GM12801 (cell line): ENCODE results near the gene LMF1.

ENCODE experiments used
- TF ChIP-seq, protein P1 (sequence below): IDR thresholded peaks from one replicate; pipeline ENCODE4 v1.5.1; 2011; ENCODE audit warnings: control low read depth; ENCODE audit not compliant: insufficient read length; ENCODE audit errors: extremely low read depth

Gene LMF1

DNA sequence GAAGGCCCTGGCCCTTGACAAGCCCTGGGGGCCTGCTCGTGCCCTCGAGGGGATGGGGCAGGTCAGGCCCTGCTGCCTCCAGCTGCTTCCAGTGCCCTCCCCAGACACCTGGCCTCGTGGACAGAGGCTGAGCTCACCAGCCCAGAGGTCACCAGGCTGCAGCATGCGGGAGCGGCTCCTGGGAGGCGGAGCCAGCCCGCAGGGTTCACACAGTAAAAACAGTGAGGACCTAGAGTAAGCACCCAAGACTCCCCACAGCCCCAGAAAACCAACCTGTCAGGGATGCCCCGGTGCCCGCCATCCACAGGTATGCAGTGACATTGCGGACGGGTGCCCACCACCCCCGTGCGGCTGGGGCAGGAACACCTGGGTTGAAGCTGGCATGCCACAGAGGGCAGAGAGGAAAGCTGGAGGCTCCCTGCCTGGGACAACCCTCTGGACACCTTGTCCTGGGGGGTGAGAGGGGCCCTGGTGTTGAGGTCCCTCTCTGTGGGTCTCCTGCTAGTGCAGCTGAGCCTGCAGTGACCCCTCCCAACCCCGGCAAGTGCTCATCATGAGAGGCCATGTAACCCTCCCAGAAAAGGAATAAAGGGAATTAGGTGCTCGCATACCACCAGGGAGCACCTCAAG is 62.1 kb downstream of the LMF1 start:
- TF ChIP-seq, protein P1, sequence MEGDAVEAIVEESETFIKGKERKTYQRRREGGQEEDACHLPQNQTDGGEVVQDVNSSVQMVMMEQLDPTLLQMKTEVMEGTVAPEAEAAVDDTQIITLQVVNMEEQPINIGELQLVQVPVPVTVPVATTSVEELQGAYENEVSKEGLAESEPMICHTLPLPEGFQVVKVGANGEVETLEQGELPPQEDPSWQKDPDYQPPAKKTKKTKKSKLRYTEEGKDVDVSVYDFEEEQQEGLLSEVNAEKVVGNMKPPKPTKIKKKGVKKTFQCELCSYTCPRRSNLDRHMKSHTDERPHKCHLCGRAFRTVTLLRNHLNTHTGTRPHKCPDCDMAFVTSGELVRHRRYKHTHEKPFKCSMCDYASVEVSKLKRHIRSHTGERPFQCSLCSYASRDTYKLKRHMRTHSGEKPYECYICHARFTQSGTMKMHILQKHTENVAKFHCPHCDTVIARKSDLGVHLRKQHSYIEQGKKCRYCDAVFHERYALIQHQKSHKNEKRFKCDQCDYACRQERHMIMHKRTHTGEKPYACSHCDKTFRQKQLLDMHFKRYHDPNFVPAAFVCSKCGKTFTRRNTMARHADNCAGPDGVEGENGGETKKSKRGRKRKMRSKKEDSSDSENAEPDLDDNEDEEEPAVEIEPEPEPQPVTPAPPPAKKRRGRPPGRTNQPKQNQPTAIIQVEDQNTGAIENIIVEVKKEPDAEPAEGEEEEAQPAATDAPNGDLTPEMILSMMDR, result no peak

DNA sequence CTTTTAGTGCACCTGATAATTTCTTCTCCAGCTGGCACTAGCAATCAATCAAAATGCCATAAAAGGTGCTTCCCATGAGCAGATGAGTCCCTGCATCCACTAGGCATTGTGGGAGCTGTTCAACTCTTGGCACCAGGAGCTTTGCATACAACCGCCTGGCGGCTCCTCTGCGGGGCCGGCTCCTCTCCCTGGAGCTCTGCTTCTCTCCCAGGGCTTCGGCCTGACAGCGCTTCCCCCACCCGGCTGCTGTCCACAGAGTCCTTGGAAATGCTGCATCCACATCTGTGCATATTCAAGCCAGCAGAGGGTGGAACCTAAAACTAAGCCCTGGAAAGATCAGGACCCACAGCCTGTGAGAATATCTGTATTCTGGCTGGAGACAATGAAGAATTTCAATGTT is 62.9 kb downstream of the LMF1 start:
- TF ChIP-seq, protein P1, result no peak

DNA sequence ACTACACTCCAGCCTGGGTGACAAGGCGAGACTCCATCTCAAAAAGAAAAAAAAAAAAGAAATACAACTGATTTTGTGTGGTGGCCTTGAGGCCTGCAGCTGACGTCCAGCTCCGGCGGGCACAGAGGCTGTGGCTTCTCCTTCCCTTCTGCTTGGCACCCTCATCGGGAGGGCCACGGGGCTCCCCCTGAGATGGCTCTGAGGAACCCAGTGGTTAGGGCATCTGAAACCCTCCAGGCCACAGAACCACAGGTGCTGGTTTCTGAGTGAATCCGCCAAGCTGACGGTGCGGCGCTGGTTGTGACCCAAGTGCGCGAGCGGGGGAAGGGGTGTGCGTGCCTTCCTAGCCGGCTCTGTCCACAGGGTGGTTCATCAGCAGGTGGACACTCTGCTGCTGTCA is 63.4 kb downstream of the LMF1 start:
- TF ChIP-seq, protein P1, result no peak

DNA sequence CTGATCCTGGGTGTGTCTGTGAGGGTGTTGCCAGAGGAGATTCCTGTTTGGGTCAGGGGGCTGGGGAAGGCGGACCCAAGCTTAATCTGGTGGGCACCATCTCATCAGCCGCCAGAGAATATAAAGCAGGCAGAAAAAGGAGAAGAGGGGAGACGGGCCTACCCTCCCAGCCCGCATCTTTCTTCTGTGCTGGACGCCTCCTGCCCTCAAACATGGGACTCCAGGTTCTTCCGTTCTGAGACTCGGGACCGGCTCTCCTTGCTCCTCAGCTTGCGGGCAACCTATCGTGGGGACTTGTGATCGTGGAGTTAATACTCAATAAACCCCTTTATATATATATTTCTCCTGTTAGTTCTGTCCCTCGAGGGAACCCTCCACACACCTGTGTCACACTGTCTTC is 64.5 kb downstream of the LMF1 start:
- TF ChIP-seq, protein P1, result no peak

DNA sequence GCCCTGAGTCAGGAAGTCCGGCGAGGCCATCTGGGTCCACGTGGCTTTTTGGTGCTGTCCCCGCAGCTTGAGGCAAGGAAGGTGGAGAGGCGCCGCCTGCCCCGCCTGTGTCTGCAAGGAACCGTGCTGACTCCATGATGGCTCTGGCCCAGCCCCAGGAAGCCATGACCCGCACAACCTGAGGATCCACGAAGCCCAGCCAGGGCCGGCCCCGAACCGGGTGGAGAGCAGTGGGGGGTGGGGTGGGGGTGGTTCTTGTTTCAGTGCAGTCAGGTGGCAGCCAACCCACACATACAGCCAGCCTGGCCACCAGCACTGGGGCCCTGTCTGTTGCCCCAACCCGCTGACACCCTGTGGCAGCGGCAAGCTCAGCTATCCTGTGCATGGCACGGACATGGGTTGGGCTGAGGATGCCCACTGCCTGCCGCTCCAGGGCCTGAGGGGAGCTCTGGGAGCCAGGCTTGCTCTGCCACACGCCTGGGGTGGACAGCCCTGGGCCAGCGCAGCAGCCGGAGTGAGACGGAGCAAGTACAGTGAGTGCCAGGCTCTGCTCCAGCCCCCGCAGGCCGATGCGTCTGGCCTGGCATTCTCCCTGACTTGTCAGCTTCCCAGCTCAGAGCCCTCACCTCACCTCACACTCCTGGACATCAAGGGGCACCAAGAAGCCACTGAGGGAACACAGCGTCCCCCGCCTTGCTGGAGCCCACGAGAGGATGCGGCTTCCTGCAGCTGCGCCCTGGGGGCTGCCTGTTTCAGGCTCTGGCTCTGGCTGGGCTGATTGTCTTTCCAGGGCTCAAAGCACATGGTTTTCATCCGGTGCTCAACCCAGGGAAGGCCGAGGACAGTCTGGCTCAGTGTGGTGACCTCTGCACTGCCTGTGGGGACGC is 68.8 kb downstream of the LMF1 start:
- TF ChIP-seq, protein P1, result no peak

DNA sequence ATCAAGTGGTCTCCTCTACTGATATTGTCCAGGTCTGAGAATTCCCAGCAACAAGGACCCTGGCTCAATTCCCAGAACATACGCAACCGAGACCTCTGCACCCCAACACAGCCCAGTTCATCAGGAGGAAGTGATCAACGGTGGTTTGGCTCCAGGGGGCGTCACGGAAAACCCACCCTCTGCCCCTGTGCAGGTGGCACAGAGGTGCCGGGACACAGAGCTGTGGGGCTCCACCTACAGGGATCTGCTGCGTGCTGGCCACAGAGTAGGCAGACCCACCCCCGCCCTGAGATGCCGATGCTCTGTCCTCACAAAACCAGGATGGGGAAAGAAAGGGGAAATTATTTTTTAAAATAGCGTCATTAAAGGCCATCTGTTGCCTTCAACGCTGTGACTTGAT is 69.6 kb downstream of the LMF1 start:
- TF ChIP-seq, protein P1, result no peak

DNA sequence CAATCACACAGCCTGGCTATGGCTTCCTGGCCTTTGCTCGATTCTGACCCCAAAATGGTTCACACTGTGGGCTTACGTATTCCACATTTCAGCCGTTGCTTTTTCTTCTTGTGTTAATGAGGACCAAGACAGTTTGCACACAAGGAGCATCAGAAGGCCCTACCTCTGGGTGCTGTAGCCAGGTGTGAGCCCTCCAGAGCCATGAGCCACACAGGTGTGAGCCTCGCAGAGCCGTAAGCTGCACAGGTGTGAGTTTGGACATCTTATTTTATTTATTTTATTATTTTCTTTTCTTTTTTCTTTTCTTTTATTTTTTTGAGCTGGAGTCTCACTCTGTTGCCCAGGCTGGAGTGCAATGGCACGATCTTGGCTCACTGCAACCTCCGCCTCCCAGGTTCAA is 70.6 kb downstream of the LMF1 start:
- TF ChIP-seq, protein P1, result no peak
